ENCODE results near the gene CABP7.

Gene CABP7

GRCh38 chr22:29755889-29756288, 36.1 kb downstream of the CABP7 start:
- no peak for DNase-seq (ENCODE audit: low read depth)
- in situ Hi-C loops (cut with HindIII; ENCODE audit: low sequenced_read_pairs), result no loop called here
- H3K4me3 ChIP-seq (ENCODE audit: low read depth, low read length), result no peak overlapping the region
- TF ChIP-seq CTCF (IDR thresholded peaks at IDR 0.05; ENCODE audit: low read depth, low read length, missing control alignments), result no peak

GRCh38 chr22:29756341-29756740, 36.5 kb downstream of the CABP7 start:
- in situ Hi-C loops (cut with HindIII; ENCODE audit: low sequenced_read_pairs), result no loop called here
- H3K4me3 ChIP-seq (ENCODE audit: low read depth, low read length), result no peak overlapping the region
- DNase-seq (ENCODE audit: low read depth), result no peak
- TF ChIP-seq CTCF (IDR thresholded peaks at IDR 0.05; ENCODE audit: low read depth, low read length, missing control alignments), result no peak

- H3K4me3 ChIP-seq (ENCODE audit: low read depth, low read length), result no peak overlapping the region
- TF ChIP-seq CTCF (IDR thresholded peaks at IDR 0.05; ENCODE audit: low read depth, low read length, missing control alignments), result no peak
- in situ Hi-C loops (cut with HindIII; ENCODE audit: low sequenced_read_pairs), result no loop called here
- DNase-seq (ENCODE audit: low read depth), result no peak
Measured at GRCh38 chr22:29757096-29757495, 37.3 kb downstream of the CABP7 start.

- no peak for DNase-seq (ENCODE audit: low read depth)
- no peak for TF ChIP-seq CTCF (IDR thresholded peaks at IDR 0.05; ENCODE audit: low read depth, low read length, missing control alignments)
- in situ Hi-C loops (cut with HindIII; ENCODE audit: low sequenced_read_pairs), result no loop called here
- no peak overlapping the region for H3K4me3 ChIP-seq (ENCODE audit: low read depth, low read length)
Measured at GRCh38 chr22:29758068-29758622, 38.3 kb downstream of the CABP7 start.

GRCh38 chr22:29758959-29759358, 39.2 kb downstream of the CABP7 start:
- DNase-seq (ENCODE audit: low read depth), result no peak

GRCh38 chr22:29762263-29762662, 42.5 kb downstream of the CABP7 start:
- no peak overlapping the region for H3K4me3 ChIP-seq (ENCODE audit: low read depth, low read length)
- in situ Hi-C loops (cut with HindIII; ENCODE audit: low sequenced_read_pairs), result no loop called here
- TF ChIP-seq CTCF (IDR thresholded peaks at IDR 0.05; ENCODE audit: low read depth, low read length, missing control alignments), result no peak

More at GRCh38 chr22:29758959-29759358, 39.2 kb downstream of the CABP7 start:
- no peak for TF ChIP-seq CTCF (IDR thresholded peaks at IDR 0.05; ENCODE audit: low read depth, low read length, missing control alignments)
- in situ Hi-C loops (cut with HindIII; ENCODE audit: low sequenced_read_pairs), result no loop called here
- H3K4me3 ChIP-seq (ENCODE audit: low read depth, low read length), result no peak overlapping the region

More at GRCh38 chr22:29762263-29762662, 42.5 kb downstream of the CABP7 start:
- no peak for DNase-seq (ENCODE audit: low read depth)
